ENCODE measurements around the gene SLAMF9. TPM values are rescaled to one million over a fixed set of nuclear protein-coding genes. Genes with fewer than 3 reads are reported as not detected.

The SLAMF9 gene
- total RNA-seq, 1 donor from 2014 or later, result not detected

DNA sequence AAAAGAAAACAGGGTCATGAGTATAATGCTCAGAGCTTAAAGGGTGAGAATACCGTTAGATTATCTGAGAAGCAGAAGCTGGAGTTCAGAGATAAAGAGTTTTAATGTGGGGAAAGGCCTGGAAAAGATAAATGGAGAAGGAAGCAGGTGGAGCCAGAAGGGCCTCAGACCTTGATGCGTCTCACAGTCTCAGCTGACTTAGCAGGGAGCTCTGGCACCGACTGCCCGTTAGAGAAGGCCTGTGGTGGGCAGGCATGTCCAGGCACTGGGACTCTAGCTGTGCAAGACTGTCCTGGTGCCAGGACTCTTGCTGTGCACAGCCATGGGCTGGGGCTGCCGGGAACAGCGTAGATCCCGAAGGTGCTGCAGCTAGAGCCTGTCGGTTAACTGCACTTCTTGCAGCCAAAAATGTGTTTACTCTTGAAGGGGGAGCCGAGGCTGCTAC lies 3.8 kb upstream of the SLAMF9 start:
- H3K27ac Mint-ChIP-seq (ENCODE audit: unreplicated experiment), result no peak overlapping the region

DNA sequence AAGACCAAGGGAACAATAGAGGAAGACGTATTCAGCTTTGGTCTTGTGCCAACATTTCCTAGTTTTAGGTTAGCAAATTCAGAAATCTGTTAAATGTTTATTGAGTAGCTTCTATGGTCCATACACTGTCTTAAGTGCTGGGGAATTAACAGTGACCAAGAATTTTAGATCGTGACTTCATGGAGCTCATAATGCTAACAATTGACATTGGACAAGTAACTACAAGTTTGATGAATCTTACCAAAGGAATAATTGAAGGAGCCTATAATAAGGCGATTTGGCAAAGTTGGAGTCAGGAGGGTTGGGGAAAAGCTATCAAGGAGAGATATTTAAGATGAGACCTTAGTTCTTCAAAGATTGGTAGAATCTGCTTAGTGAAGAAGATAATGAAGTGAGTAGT lies 1.4 kb upstream of the SLAMF9 start:
- TF ChIP-seq, protein P1, sequence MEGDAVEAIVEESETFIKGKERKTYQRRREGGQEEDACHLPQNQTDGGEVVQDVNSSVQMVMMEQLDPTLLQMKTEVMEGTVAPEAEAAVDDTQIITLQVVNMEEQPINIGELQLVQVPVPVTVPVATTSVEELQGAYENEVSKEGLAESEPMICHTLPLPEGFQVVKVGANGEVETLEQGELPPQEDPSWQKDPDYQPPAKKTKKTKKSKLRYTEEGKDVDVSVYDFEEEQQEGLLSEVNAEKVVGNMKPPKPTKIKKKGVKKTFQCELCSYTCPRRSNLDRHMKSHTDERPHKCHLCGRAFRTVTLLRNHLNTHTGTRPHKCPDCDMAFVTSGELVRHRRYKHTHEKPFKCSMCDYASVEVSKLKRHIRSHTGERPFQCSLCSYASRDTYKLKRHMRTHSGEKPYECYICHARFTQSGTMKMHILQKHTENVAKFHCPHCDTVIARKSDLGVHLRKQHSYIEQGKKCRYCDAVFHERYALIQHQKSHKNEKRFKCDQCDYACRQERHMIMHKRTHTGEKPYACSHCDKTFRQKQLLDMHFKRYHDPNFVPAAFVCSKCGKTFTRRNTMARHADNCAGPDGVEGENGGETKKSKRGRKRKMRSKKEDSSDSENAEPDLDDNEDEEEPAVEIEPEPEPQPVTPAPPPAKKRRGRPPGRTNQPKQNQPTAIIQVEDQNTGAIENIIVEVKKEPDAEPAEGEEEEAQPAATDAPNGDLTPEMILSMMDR (IDR thresholded peaks at IDR 0.05), result no peak
- H3K4me3 Mint-ChIP-seq (ENCODE audit: unreplicated experiment), result no peak overlapping the region
- H3K36me3 Mint-ChIP-seq (ENCODE audit: unreplicated experiment), result no peaks in the 10 kb centered on the region
- DNase-seq (ENCODE audit: extremely low spot score, unreplicated experiment), result no peak
- H3K4me1 Mint-ChIP-seq (ENCODE audit: unreplicated experiment), result no peaks in the 10 kb centered on the region
- H3K9me3 Mint-ChIP-seq (ENCODE audit: unreplicated experiment), result no peaks in the 10 kb centered on the region
- no peak overlapping the region for H3K27ac Mint-ChIP-seq (ENCODE audit: unreplicated experiment)
- H3K27me3 Mint-ChIP-seq (ENCODE audit: unreplicated experiment), result peaks cover 48% of the 10 kb centered on the region

More for the DNA sequence above, 3.8 kb upstream of the SLAMF9 start:
- Mint-ChIP-seq H3K27me3 (ENCODE audit: unreplicated experiment) (peaks cover 39% of the 10 kb centered on the region), H3K36me3 (ENCODE audit: unreplicated experiment) (no peaks in the 10 kb centered on the region), H3K9me3 (ENCODE audit: unreplicated experiment) (no peaks in the 10 kb centered on the region), H3K4me1 (ENCODE audit: unreplicated experiment) (no peaks in the 10 kb centered on the region), H3K4me3 (ENCODE audit: unreplicated experiment) (no peak overlapping the region)
- TF ChIP-seq, protein P1 (IDR thresholded peaks at IDR 0.05), result no peak
- no peak for DNase-seq (ENCODE audit: extremely low spot score, unreplicated experiment)

DNA sequence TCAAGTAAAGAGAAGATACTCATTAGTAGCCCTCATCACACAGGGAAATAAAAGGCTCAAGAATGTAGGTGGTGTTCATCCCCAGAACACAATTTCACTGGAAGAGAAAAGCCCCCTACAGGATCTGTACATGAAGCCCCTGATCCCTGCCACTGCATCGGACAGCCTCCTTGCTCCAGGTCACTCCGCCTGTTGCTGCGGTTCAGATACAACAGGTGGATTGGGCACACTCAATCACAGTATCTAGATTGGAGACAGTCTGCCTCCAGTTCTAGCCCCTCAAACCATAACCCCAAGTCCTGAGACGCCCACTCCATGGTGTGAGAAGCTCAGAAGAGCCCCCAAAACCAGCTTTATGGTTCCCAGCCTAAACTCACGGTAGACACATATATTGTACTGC lies 1.1 kb downstream of the SLAMF9 start:
- Mint-ChIP-seq H3K27me3 (ENCODE audit: unreplicated experiment) (peaks cover 43% of the 10 kb centered on the region), H3K9me3 (ENCODE audit: unreplicated experiment) (no peaks in the 10 kb centered on the region), H3K36me3 (ENCODE audit: unreplicated experiment) (no peaks in the 10 kb centered on the region), H3K4me1 (ENCODE audit: unreplicated experiment) (no peaks in the 10 kb centered on the region), H3K4me3 (ENCODE audit: unreplicated experiment) (no peak overlapping the region), H3K27ac (ENCODE audit: unreplicated experiment) (no peak overlapping the region)
- no peak for DNase-seq (ENCODE audit: extremely low spot score, unreplicated experiment)
- TF ChIP-seq, protein P1 (IDR thresholded peaks at IDR 0.05), result no peak

DNA sequence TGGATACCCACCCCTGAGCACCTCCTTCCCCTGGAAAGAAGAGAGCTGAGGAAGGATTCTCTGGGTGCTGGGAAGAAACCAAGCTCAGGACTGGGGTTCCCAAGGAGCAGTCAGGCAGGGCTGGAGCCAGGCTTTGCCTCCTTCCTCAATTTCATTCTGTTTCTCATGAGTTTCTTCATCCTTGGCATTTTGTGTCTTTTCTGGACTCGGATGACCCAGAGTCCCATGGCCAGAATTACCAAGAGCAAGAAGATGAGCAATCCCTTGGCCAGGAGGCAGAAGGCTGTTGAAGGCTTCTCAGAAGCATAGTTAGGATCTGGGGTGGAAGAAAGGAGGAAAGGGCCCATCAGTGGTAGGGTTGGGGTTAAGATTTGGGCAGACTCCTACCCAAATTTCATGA lies 2.5 kb downstream of the SLAMF9 start:
- TF ChIP-seq, protein P1 (IDR thresholded peaks at IDR 0.05), result no peak
- no peak overlapping the region for H3K4me3 Mint-ChIP-seq (ENCODE audit: unreplicated experiment)
- no peaks in the 10 kb centered on the region for H3K4me1 Mint-ChIP-seq (ENCODE audit: unreplicated experiment)
- no peaks in the 10 kb centered on the region for H3K36me3 Mint-ChIP-seq (ENCODE audit: unreplicated experiment)
- no peak overlapping the region for H3K27ac Mint-ChIP-seq (ENCODE audit: unreplicated experiment)
- H3K9me3 Mint-ChIP-seq (ENCODE audit: unreplicated experiment), result no peaks in the 10 kb centered on the region
- peaks cover 48% of the 10 kb centered on the region for H3K27me3 Mint-ChIP-seq (ENCODE audit: unreplicated experiment)
- DNase-seq (ENCODE audit: extremely low spot score, unreplicated experiment), result no peak

DNA sequence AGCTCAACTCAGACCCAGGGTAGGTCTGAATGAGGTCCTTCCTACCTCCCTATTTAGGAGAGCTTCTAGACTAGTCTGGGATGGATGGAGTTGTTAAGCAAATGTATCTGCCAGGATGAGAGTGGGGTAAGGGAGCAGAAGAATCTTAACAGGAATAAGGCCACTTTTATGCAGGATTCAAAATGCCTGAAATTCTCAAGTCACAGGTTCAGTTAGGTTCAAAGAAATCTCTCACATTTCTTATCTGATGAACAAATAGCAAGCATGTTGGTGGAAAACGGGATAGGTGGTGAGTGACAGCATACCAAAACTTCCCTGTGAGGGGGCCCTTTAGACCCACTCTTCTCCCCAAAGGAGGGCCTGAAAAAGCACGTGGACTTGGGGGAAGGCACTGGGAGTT lies 3.0 kb downstream of the SLAMF9 start:
- Mint-ChIP-seq H3K27ac (ENCODE audit: unreplicated experiment) (no peak overlapping the region), H3K4me1 (ENCODE audit: unreplicated experiment) (peaks cover 2% of the 10 kb centered on the region), H3K36me3 (ENCODE audit: unreplicated experiment) (no peaks in the 10 kb centered on the region), H3K4me3 (ENCODE audit: unreplicated experiment) (no peak overlapping the region), H3K9me3 (ENCODE audit: unreplicated experiment) (no peaks in the 10 kb centered on the region), H3K27me3 (ENCODE audit: unreplicated experiment) (peaks cover 49% of the 10 kb centered on the region)
- DNase-seq (ENCODE audit: extremely low spot score, unreplicated experiment), result no peak
- TF ChIP-seq, protein P1 (IDR thresholded peaks at IDR 0.05), result no peak
